ENCODE data around the gene UBR1.

UBR1 gene

DNA sequence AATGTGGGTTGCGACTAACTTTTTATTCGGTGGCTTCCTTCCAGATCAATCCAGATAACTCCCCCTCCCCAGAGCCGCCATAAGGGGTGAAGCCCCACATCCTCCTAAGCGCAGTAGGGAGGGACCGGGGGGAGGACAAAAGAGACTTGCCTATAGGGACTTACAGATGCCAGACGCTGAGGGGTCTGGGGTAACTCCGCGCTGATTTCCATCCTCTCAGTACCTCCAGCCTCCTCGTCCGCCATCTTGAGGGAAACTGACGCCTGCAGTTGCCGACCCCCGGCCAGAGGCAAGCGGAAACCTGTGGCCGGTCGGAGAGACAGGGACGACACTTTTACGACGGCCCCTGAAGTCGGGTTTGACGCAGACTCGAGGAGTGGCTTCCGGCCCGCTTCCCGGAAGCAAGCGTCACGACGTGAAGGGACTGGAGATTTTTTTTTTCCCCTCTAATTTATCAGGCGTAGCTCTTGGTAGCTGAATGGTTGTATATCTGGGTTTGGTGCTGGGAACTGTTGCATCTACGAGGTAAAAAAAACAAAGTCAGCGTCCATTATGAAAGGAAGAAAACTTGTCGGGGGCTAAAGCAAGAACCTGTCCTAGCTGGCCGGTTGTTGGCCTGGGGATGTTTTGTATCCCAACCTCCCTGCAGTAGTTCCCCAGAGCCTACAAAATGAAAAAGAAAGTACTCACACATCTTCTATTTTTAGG, at the start of gene UBR1:
Gene UBR1 (minus strand): TSS at position 261 of the 708 bp plus-strand sequence. CDS start 16 bp downstream, at position 245.
- Histone ChIP-seq H2AFZ (peak within 1 kb of the TSS; percentile 90), H3K27ac (peak within 1 kb of the TSS; percentile 87), H3K27me3 (ENCODE audit: control insufficient read depth, insufficient read depth, low read length) (no peaks in the 10 kb centered on the region)

DNA sequence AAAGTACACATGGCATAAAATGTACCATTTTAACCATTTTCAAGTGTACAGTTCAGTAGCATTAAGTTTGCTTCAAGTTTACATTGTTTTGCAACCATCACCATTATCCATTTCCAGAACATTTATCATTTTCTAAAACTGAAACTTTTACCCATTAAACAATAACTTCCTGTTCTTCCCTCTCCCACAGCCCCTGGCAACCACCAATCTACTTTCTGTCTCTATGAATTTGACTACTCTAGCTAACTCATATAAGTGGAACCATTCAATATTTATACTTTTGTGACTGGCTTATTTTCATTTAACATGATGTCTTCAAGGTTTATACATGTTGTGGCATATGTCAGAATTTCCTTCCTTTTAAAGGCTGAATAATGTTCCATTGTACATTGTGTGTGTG, 47.4 kb upstream of the UBR1 start:
- TF ChIP-seq, protein P1, sequence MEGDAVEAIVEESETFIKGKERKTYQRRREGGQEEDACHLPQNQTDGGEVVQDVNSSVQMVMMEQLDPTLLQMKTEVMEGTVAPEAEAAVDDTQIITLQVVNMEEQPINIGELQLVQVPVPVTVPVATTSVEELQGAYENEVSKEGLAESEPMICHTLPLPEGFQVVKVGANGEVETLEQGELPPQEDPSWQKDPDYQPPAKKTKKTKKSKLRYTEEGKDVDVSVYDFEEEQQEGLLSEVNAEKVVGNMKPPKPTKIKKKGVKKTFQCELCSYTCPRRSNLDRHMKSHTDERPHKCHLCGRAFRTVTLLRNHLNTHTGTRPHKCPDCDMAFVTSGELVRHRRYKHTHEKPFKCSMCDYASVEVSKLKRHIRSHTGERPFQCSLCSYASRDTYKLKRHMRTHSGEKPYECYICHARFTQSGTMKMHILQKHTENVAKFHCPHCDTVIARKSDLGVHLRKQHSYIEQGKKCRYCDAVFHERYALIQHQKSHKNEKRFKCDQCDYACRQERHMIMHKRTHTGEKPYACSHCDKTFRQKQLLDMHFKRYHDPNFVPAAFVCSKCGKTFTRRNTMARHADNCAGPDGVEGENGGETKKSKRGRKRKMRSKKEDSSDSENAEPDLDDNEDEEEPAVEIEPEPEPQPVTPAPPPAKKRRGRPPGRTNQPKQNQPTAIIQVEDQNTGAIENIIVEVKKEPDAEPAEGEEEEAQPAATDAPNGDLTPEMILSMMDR (IDR thresholded peaks at IDR 0.05) = no peak
- H3K36me3 ChIP-seq (ENCODE audit: control insufficient read depth, insufficient read depth, low read length) = no peaks in the 10 kb centered on the region

More for the DNA sequence above, at the start of gene UBR1:
- Histone ChIP-seq H3K9me3 (ENCODE audit: control insufficient read depth, low read length) (no peaks in the 10 kb centered on the region), H3K9ac (peak within 1 kb of the TSS; percentile 53), H3K4me3 (ENCODE audit: low read depth, low read length) (peak within 1 kb of the TSS; percentile 78), H3K4me2 (ENCODE audit: low read length) (peak within 1 kb of the TSS; percentile 96), H3K36me3 (ENCODE audit: control insufficient read depth, insufficient read depth, low read length) (no peaks in the 10 kb centered on the region), H3K79me2 (peaks cover 11% of the 10 kb centered on the region), H3K4me1 (no peaks in the 10 kb centered on the region)
- TF ChIP-seq, protein P1 (IDR thresholded peaks at IDR 0.05) = no peak

GRCh38 chr15:43151688-43152087, 45.9 kb upstream of the UBR1 start:
- Histone ChIP-seq H3K36me3 (ENCODE audit: control insufficient read depth, insufficient read depth, low read length) (no peaks in the 10 kb centered on the region), H3K27me3 (ENCODE audit: control insufficient read depth, insufficient read depth, low read length) (no peaks in the 10 kb centered on the region), H3K4me2 (ENCODE audit: low read length) (no peak overlapping the region), H3K4me3 (ENCODE audit: low read depth, low read length) (no peak overlapping the region), H3K79me2 (no peaks in the 10 kb centered on the region), H3K27ac (no peak overlapping the region), H3K9me3 (ENCODE audit: control insufficient read depth, low read length) (no peaks in the 10 kb centered on the region), H2AFZ (no peak overlapping the region), H3K4me1 (no peaks in the 10 kb centered on the region), H3K9ac (no peak overlapping the region)
- TF ChIP-seq, protein P1 (IDR thresholded peaks at IDR 0.05) = no peak

More for the DNA sequence above, 47.4 kb upstream of the UBR1 start:
- no peak overlapping the region for H3K4me2 ChIP-seq (ENCODE audit: low read length)
- H2AFZ ChIP-seq = no peak overlapping the region
- H3K4me3 ChIP-seq (ENCODE audit: low read depth, low read length) = no peak overlapping the region
- no peak overlapping the region for H3K27ac ChIP-seq
- H3K4me1 ChIP-seq = no peaks in the 10 kb centered on the region
- no peaks in the 10 kb centered on the region for H3K27me3 ChIP-seq (ENCODE audit: control insufficient read depth, insufficient read depth, low read length)
- H3K9me3 ChIP-seq (ENCODE audit: control insufficient read depth, low read length) = no peaks in the 10 kb centered on the region
- no peak overlapping the region for H3K9ac ChIP-seq
- no peaks in the 10 kb centered on the region for H3K79me2 ChIP-seq

- Histone ChIP-seq H3K79me2 (no peaks in the 10 kb centered on the region), H3K27me3 (ENCODE audit: control insufficient read depth, insufficient read depth, low read length) (no peaks in the 10 kb centered on the region), H3K9ac (no peak overlapping the region), H2AFZ (no peak overlapping the region), H3K4me3 (ENCODE audit: low read depth, low read length) (no peak overlapping the region), H3K9me3 (ENCODE audit: control insufficient read depth, low read length) (no peaks in the 10 kb centered on the region), H3K4me1 (no peaks in the 10 kb centered on the region), H3K27ac (no peak overlapping the region), H3K36me3 (ENCODE audit: control insufficient read depth, insufficient read depth, low read length) (no peaks in the 10 kb centered on the region), H3K4me2 (ENCODE audit: low read length) (no peak overlapping the region)
- TF ChIP-seq, protein P1 (IDR thresholded peaks at IDR 0.05) = no peak
These were observed 44.5 kb upstream of the UBR1 start for GRCh38 chr15:43150191-43150929.

All from parathyroid adenoma (tissue), 2 donors.